Muscle layer of colon (tissue), 2 donors: Measurements from ENCODE around the gene YTHDF1.

ENCODE experiments used
- H3K27ac ChIP-seq: one replicate; pipeline ENCODE4 v1.7.0; 2013; ENCODE audit warnings: low read depth, mild to moderate bottlenecking, low read length, moderate library complexity
- H3K27me3 ChIP-seq, 2 donors: one replicate each; pipeline ENCODE4 v1.7.0; 2013; ENCODE audit warnings: low read length in 2 of 2, mild to moderate bottlenecking in 2 of 2; ENCODE audit not compliant: insufficient read depth in 2 of 2, control insufficient read depth in 1 of 2
- H3K36me3 ChIP-seq: one replicate; pipeline ENCODE4 v1.7.0; 2013; ENCODE audit warnings: mild to moderate bottlenecking, low read length; ENCODE audit not compliant: insufficient read depth
- H3K4me1 ChIP-seq: one replicate; pipeline ENCODE4 v1.7.0; 2013; ENCODE audit warnings: mild to moderate bottlenecking, low read length; ENCODE audit not compliant: insufficient read depth
- H3K4me3 ChIP-seq, 2 donors: one replicate each; pipeline ENCODE4 v1.7.0; 2013; ENCODE audit warnings: low read length in 2 of 2, low read depth in 1 of 2, mild to moderate bottlenecking in 1 of 2, moderate library complexity in 1 of 2
- H3K9ac ChIP-seq: one replicate; pipeline ENCODE4 v1.7.0; 2013; ENCODE audit warnings: low read length
- H3K9me3 ChIP-seq: one replicate; pipeline ENCODE4 v1.7.0; 2013; ENCODE audit warnings: mild to moderate bottlenecking, low read length
- donor health status: abdominal sarcoma.
- donor health status: Adenocarcinoma of cecum.

The YTHDF1 gene

GRCh38 chr20:63246490-63247288 lies 30.8 kb upstream of the YTHDF1 start:
- H3K4me1 ChIP-seq, result no peaks in the 10 kb centered on the region
- no peaks in the 10 kb centered on the region for H3K36me3 ChIP-seq
- peaks cover 0 to 27% of the 10 kb centered on the region in 2 donors for H3K27me3 ChIP-seq
- no peak overlapping the region for H3K27ac ChIP-seq
- no peak overlapping the region for H3K4me3 ChIP-seq
- H3K9me3 ChIP-seq, result no peaks in the 10 kb centered on the region
- H3K9ac ChIP-seq, result no peak overlapping the region

GRCh38 chr20:63244468-63244867 lies 28.5 kb upstream of the YTHDF1 start:
- no peaks in the 10 kb centered on the region for H3K9me3 ChIP-seq
- no peak overlapping the region for H3K9ac ChIP-seq
- peaks cover 0 to 23% of the 10 kb centered on the region in 2 donors for H3K27me3 ChIP-seq
- no peak overlapping the region for H3K27ac ChIP-seq
- H3K4me3 ChIP-seq, result no peak overlapping the region
- H3K36me3 ChIP-seq, result no peaks in the 10 kb centered on the region
- no peaks in the 10 kb centered on the region for H3K4me1 ChIP-seq

GRCh38 chr20:63243604-63244247 lies 27.8 kb upstream of the YTHDF1 start:
- Histone ChIP-seq H3K27ac (no peak overlapping the region), H3K4me3 (no peak overlapping the region), H3K9ac (no peak overlapping the region), H3K36me3 (no peaks in the 10 kb centered on the region), H3K9me3 (no peaks in the 10 kb centered on the region), H3K27me3 (peaks cover 0 to 18% of the 10 kb centered on the region in 2 donors), H3K4me1 (no peaks in the 10 kb centered on the region)

- no peaks in the 10 kb centered on the region for H3K4me1 ChIP-seq
- no peaks in the 10 kb centered on the region for H3K9me3 ChIP-seq
- no peak overlapping the region for H3K4me3 ChIP-seq
- no peak overlapping the region for H3K27ac ChIP-seq
- H3K27me3 ChIP-seq, result peaks cover 0 to 16% of the 10 kb centered on the region in 2 donors
- H3K9ac ChIP-seq, result no peak overlapping the region
- no peaks in the 10 kb centered on the region for H3K36me3 ChIP-seq
Observed at GRCh38 chr20:63242736-63243135, 26.8 kb upstream of the YTHDF1 start.

- Histone ChIP-seq H3K36me3 (no peaks in the 10 kb centered on the region), H3K9me3 (no peaks in the 10 kb centered on the region), H3K4me3 (no peak overlapping the region), H3K4me1 (no peaks in the 10 kb centered on the region), H3K9ac (no peak overlapping the region), H3K27me3 (peaks cover 0 to 15% of the 10 kb centered on the region in 2 donors), H3K27ac (no peak overlapping the region)
Observed at GRCh38 chr20:63241272-63241671, 25.3 kb upstream of the YTHDF1 start.

- Histone ChIP-seq H3K9me3 (no peaks in the 10 kb centered on the region), H3K4me3 (no peak overlapping the region), H3K4me1 (no peaks in the 10 kb centered on the region), H3K27ac (no peak overlapping the region), H3K27me3 (peaks cover 0 to 15% of the 10 kb centered on the region in 2 donors), H3K9ac (no peak overlapping the region), H3K36me3 (no peaks in the 10 kb centered on the region)
Observed at GRCh38 chr20:63240004-63240403, 24.1 kb upstream of the YTHDF1 start.

- Histone ChIP-seq H3K9ac (no peak overlapping the region), H3K36me3 (no peaks in the 10 kb centered on the region), H3K4me3 (no peak overlapping the region), H3K4me1 (no peaks in the 10 kb centered on the region), H3K9me3 (no peaks in the 10 kb centered on the region), H3K27me3 (peaks cover 0 to 20% of the 10 kb centered on the region in 2 donors), H3K27ac (no peak overlapping the region)
Observed at GRCh38 chr20:63239431-63239830, 23.5 kb upstream of the YTHDF1 start.

GRCh38 chr20:63238514-63239125 lies 22.7 kb upstream of the YTHDF1 start:
- Histone ChIP-seq H3K9ac (no peak overlapping the region), H3K9me3 (no peaks in the 10 kb centered on the region), H3K27me3 (peaks cover 0 to 28% of the 10 kb centered on the region in 2 donors), H3K36me3 (no peaks in the 10 kb centered on the region), H3K4me3 (no peak overlapping the region), H3K4me1 (no peaks in the 10 kb centered on the region), H3K27ac (no peak overlapping the region)

- H3K9me3 ChIP-seq, result no peaks in the 10 kb centered on the region
- no peak overlapping the region for H3K4me3 ChIP-seq
- peaks cover 0 to 30% of the 10 kb centered on the region in 2 donors for H3K27me3 ChIP-seq
- no peak overlapping the region for H3K9ac ChIP-seq
- H3K4me1 ChIP-seq, result no peaks in the 10 kb centered on the region
- H3K36me3 ChIP-seq, result no peaks in the 10 kb centered on the region
- H3K27ac ChIP-seq, result no peak overlapping the region
Observed at GRCh38 chr20:63238031-63238430, 22.1 kb upstream of the YTHDF1 start.

GRCh38 chr20:63236116-63236837 lies 20.3 kb upstream of the YTHDF1 start:
- Histone ChIP-seq H3K4me1 (no peaks in the 10 kb centered on the region), H3K9me3 (no peaks in the 10 kb centered on the region), H3K4me3 (no peak overlapping the region), H3K36me3 (no peaks in the 10 kb centered on the region), H3K27me3 (peaks cover 0 to 30% of the 10 kb centered on the region in 2 donors), H3K27ac (no peak overlapping the region), H3K9ac (no peak overlapping the region)

- Histone ChIP-seq H3K27ac (no peak within 1 kb of the TSS), H3K4me1 (peaks cover 2% of the 10 kb centered on the region), H3K9ac (no peak within 1 kb of the TSS), H3K36me3 (no peaks in the 10 kb centered on the region), H3K4me3 (no peak within 1 kb of the TSS), H3K27me3 (peaks cover 0 to 30% of the 10 kb centered on the region in 2 donors), H3K9me3 (no peaks in the 10 kb centered on the region)
Observed at GRCh38 chr20:63235399-63235983, 19.6 kb upstream of the YTHDF1 start, which contains the start of gene BIRC7. Gene BIRC7, plus strand, starts transcription at chr20:63235905. Its CDS starts 192 bp downstream, at chr20:63236097.
